Body of pancreas (tissue), 4 donors: ENCODE results near the gene MAMSTR. TPM values are rescaled to one million over a fixed set of nuclear protein-coding genes. Genes with fewer than 3 reads are reported as not detected.
"Not testable (repeated sequence)": the region's sequence is repeated elsewhere in the genome, so short reads cannot be mapped to it uniquely, and the experiment has no call there.

ENCODE experiments used
- ATAC-seq: fragments of 150-250 bp; one replicate; pipeline ENCODE4 v1.9.1; 2016
- DNase-seq, 4 donors: peaks; one replicate each; pipeline ENCODE4 v3.0.0-alpha.2; 2019
- H3K27ac ChIP-seq, 4 donors: fragments of 200-600 bp; sonication (generic); 1 replicate in 3 of 4; 2 replicates in 1 of 4; pipeline versions ENCODE4 v1.5.1 to v1.6.1; 2016 to 2019; ENCODE audit warnings: mild to moderate bottlenecking in 1 of 4, mixed read lengths in 1 of 4, moderate library complexity in 1 of 4
- H3K27me3 ChIP-seq, 2 donors: fragments of 200-600 bp; sonication (generic); one replicate each; pipeline ENCODE4 v1.6.0; 2016; ENCODE audit warnings: mild to moderate bottlenecking in 1 of 2
- H3K36me3 ChIP-seq, 2 donors: fragments of 200-600 bp; sonication (generic); replicated peaks in 1 of 2; 2 replicates each; pipeline ENCODE4 v1.5.1; 2016; ENCODE audit warnings: low read depth in 2 of 2; ENCODE audit not compliant: insufficient read depth in 1 of 2
- H3K4me1 ChIP-seq: fragments of 200-600 bp; sonication (generic); one replicate; pipeline ENCODE4 v1.6.0; 2016
- H3K4me3 ChIP-seq, 2 donors: fragments of 200-600 bp; sonication (generic); 1 replicate in 1 of 2; 2 replicates in 1 of 2; pipeline ENCODE4 v1.5.1; 2016 to 2019
- H3K9me3 ChIP-seq, 3 donors: fragments of 200-600 bp; sonication (generic); 1 replicate in 2 of 3; 2 replicates in 1 of 3; pipeline ENCODE4 v1.5.1; 2016
- CTCF ChIP-seq, 7 experiments: fragments of 450-650 bp in 4 of 7; fragments of 200-600 bp in 3 of 7; sonication (generic) in 3 of 7; IDR thresholded peaks; one replicate each; pipeline ENCODE4 v1.5.1; 2016 to 2019; ENCODE audit warnings: antibody characterized with exemption in 7 of 7
- POLR2A ChIP-seq, 3 donors: fragments of 450-650 bp; IDR thresholded peaks; one replicate each; pipeline ENCODE4 v1.6.1; 2016; ENCODE audit warnings: antibody characterized with exemption in 3 of 3, mild to moderate bottlenecking in 2 of 3
- WGBS, 2 donors: methylation state at CpG; one replicate each; pipeline ENCODE4 v1.1.5; 2017; 5-methylcytosine and 5-hydroxymethylcytosine counted together
- intact Hi-C: fragments of 100-400 bp; cut with DNase I; formaldehyde crosslinking; loops from one replicate; pipeline ENCODE4 v1.15.1; 2023
- total RNA-seq, 2 donors: library from RNA; depleted of rRNA; stranded (reverse); fragments of >200 nt; gene quantifications; one replicate each; pipeline ENCODE4 v1.1.0, GENCODE V29; 2016

MAMSTR gene
- total RNA-seq, 2 donors from 2014 or later: 0.26 to 7.3 TPM

DNA sequence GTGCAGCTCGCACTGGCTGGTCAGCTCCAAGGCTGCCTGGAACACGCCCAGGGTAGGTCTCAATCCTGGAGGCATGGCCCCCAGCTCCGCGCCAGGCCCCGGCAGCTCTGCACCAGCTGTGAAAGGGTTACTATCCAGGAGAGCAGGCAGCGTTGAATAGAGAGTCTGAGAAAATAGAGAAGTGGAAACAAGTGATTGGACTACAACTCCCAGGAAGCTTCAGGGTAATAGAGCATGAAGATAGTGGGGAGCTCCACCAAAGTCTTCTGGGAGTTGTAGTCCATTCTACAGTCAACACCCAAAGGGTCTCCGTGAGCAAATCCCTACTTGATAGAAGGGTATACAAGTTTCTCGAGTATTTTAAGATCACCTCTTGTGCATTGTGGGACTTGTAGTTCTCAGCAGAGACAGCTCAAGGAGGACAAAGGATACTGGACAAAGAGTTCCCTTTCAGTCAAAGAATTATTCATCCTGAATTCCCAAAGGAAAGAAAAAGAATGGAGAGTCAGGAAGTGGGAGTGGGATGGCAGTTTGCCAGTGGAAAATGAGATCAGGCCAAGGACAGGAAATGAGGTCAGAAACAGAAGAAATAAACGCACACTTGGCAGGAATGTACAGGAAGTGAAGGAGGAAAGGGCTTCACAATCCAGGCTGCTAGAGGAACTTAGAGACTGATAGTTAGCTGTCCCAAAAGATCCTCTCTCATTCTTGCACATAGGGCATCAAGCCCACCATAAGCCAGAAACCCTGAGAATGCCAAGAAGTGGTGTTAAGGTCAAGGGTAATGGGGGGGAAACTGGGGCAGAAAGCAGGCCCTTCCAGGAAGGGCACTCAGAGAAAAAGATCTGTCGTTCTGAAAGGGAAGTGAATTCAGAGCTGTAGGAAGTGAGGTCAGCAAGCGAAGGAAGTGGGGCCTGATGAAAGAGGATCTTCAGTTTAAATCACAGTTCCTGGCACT lies 5.5 kb upstream of the MAMSTR start:
- H3K9me3 ChIP-seq: no peaks in the 10 kb centered on the region
- 56 to 67% methylated on average over 11 of the region's 11 CpGs for WGBS, 2 donors
- DNase-seq: peak; percentile 46 to 62 (median 57)
- no peak overlapping the region for H3K4me3 ChIP-seq
- intact Hi-C loops: no loop called here
- ATAC-seq: no peak
- H3K27ac ChIP-seq: peak overlapping the region in 2 of 4 donors; percentile 53 to 65
- H3K4me1 ChIP-seq: peaks cover 22% of the 10 kb centered on the region
- TF ChIP-seq POLR2A (IDR thresholded peaks at IDR 0.05) (no peak), CTCF (IDR thresholded peaks at IDR 0.05) (no peak)
- no peaks in the 10 kb centered on the region for H3K27me3 ChIP-seq
- H3K36me3 ChIP-seq: no peaks in the 10 kb centered on the region

GRCh38 chr19:48722196-48722708 lies 2.7 kb upstream of the MAMSTR start:
- intact Hi-C loops: no loop called here
- Histone ChIP-seq H3K4me1 (peaks cover 27% of the 10 kb centered on the region), H3K36me3 (no peaks in the 10 kb centered on the region), H3K9me3 (no peaks in the 10 kb centered on the region), H3K27me3 (no peaks in the 10 kb centered on the region), H3K27ac (no peak overlapping the region), H3K4me3 (no peak overlapping the region)
- no peak for TF ChIP-seq CTCF (IDR thresholded peaks at IDR 0.05)
- TF ChIP-seq POLR2A (IDR thresholded peaks at IDR 0.05): no peak
- DNase-seq (no peak), ATAC-seq (no peak)
- WGBS, 2 donors: 79 to 81% methylated on average over 11 of the region's 11 CpGs

DNA sequence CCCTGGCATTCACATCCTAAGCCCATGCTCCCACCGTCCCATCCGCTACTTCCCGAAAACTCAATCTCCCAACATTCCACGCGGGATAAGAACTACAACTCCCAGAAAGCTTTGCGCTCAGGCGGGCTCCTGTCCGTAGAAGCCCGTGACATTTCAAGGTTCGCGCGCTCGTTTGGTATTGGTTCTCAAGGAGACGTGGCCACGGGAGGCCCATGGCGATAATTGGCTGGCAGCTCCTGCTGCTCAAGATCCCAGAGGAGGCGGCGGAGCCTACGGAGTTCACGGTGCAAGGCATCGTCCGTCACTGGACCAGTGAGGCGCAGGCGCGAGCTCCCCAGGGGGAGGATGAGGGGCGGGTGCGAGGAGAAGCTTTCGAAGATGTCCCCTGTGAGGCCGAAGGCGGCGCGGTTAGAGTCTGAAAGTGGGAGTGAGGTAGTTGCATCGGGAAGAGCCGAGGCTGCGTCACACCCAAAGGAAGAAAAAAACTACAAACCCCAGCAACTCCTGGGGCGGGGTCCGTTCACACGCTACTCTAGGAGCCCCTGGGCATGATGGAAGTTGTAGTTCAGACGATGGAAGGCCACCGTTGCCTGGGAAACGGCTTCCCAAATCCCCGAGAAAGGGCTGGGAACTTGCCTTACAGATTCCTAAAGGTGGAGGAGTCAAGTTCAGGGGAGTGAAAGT lies 1.2 kb upstream of the MAMSTR start:
- H3K4me1 ChIP-seq: peaks cover 38% of the 10 kb centered on the region
- intact Hi-C loops: no loop called here
- no peaks in the 10 kb centered on the region for H3K9me3 ChIP-seq
- ATAC-seq (peak; percentile 94), DNase-seq (peak; percentile 97 to 99 (median 98))
- H3K27ac ChIP-seq: peak overlapping the region; percentile 65 to 91 (median 80)
- H3K27me3 ChIP-seq: no peaks in the 10 kb centered on the region
- no peaks in the 10 kb centered on the region for H3K36me3 ChIP-seq
- H3K4me3 ChIP-seq: no peak overlapping the region
- no peak for TF ChIP-seq POLR2A (IDR thresholded peaks at IDR 0.05)
- 5 to 36% methylated on average over 24 to 42 of the region's 42 CpGs for whole genome bisulfite sequencing, 2 donors

DNA sequence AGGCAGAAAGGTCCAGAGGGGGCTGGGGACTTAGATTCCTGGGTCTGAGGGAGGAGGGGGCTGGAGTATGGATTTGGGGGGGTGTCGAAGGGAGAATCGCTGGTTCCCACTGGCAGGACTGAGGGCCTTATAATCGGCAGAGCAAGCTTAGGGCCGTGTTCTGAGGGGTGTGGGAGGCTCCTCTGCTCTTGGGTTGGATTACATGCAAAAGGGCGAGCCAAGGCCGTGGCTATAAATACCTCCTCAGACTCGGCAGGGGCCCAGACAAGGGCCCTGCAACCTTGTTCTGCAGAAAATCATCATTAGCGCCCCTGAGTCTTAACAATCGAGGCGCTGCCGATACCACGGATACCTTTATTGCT lies 707 bp upstream of the MAMSTR start:
- Histone ChIP-seq H3K4me1 (peaks cover 40% of the 10 kb centered on the region), H3K4me3 (no peak overlapping the region), H3K9me3 (no peaks in the 10 kb centered on the region), H3K27me3 (no peaks in the 10 kb centered on the region), H3K36me3 (no peaks in the 10 kb centered on the region), H3K27ac (peak overlapping the region in 3 of 4 donors; percentile 72 to 91 (median 88))
- 13 to 26% methylated on average over 10 to 12 of the region's 12 CpGs for WGBS, 2 donors
- TF ChIP-seq POLR2A (IDR thresholded peaks at IDR 0.05): peak in 1 of 3 donors; percentile 27
- TF ChIP-seq CTCF (IDR thresholded peaks at IDR 0.05): no peak
- no peak for DNase-seq
- ATAC-seq: peak; percentile 7
- intact Hi-C loops: no loop called here

- H3K27me3 ChIP-seq: no peaks in the 10 kb centered on the region
- H3K4me3 ChIP-seq: no peak overlapping the region
- intact Hi-C loops: no loop called here
- H3K9me3 ChIP-seq: no peaks in the 10 kb centered on the region
- no peaks in the 10 kb centered on the region for H3K36me3 ChIP-seq
- TF ChIP-seq CTCF (IDR thresholded peaks at IDR 0.05): no peak
- TF ChIP-seq POLR2A (IDR thresholded peaks at IDR 0.05): no peak
- no peak for ATAC-seq
- 47 to 56% methylated on average over 15 of the region's 15 CpGs for WGBS, 2 donors
- peaks cover 41% of the 10 kb centered on the region for H3K4me1 ChIP-seq
- H3K27ac ChIP-seq: no peak overlapping the region
- DNase-seq: no peak
These were observed 754 bp downstream of the MAMSTR start for GRCh38 chr19:48718711-48719231.

GRCh38 chr19:48718106-48718505 lies 1.4 kb downstream of the MAMSTR start:
- H3K27me3 ChIP-seq, DNase-seq, ATAC-seq, H3K9me3 ChIP-seq, intact Hi-C loops, H3K36me3 ChIP-seq, H3K4me3 ChIP-seq, H3K27ac ChIP-seq: not testable (repeated sequence)
- H3K4me1 ChIP-seq: peaks cover 48% of the 10 kb centered on the region
- 94 to 96% methylated on average over 12 to 13 of the region's 13 CpGs for WGBS, 2 donors
